Measurements from ENCODE around the gene IRAK3. TPM values are rescaled to one million over a fixed set of nuclear protein-coding genes. Genes with fewer than 3 reads are reported as not detected.
A peak's percentile ranks its signal among the peaks of the same experiment; 100 is the strongest.

The IRAK3 gene
- total and polyA plus RNA-seq, 2 experiments from 2014 or later: 1.2 to 8.6 TPM

DNA sequence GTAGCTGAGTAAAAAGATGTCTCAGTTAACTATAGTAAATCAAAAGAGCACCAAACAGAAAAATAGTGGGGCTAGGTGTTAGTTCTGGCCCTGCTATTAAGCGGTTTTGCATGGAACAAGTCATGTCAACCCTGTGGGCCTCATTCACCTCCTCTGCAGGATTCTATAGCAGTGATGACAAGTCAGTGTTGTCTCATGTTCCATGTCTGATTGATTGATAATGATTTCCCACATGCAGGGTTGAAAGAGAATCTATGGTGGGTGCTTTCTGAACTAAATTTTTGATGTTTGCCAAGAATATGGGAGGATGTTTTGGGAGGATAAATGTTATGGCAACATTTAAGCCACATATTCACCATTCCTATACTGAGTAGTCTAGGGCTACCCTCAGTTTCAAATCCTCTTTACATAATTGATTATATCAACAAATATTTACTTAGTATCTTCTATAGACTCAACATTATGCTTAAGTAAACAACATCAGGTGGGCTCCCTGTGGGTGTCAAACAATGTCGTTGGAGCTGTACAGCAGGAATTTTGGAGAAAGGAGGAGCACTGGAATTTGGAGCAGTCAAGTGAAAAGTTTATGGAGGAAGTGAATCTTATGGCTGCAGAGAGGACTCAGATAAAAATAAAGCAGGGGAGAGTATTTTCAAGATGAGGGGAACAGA, 48.6 kb downstream of the IRAK3 start:
- Histone ChIP-seq H3K9me2 (replicated peaks; ENCODE audit: insufficient read depth) (no peaks in the 10 kb centered on the region), H3K4me3 (no peak overlapping the region), H3K27me3 (peaks cover 5% of the 10 kb centered on the region), H3K4me2 (no peak overlapping the region), H3K27ac (peak overlapping the region; percentile 20), H3K36me3 (replicated peaks; ENCODE audit: insufficient read depth, low read depth) (no peaks in the 10 kb centered on the region), H3K79me2 (no peaks in the 10 kb centered on the region), H4K20me1 (ENCODE audit: insufficient read depth, poor library complexity, severe bottlenecking) (no peaks in the 10 kb centered on the region), H3K4me1 (ENCODE audit: insufficient read depth) (peaks cover 4% of the 10 kb centered on the region), H3K9me3 (ENCODE audit: low read depth) (no peaks in the 10 kb centered on the region), H2AFZ (no peak overlapping the region)
- DNase-seq (ENCODE audit: low spot score): no peak
- no peak for TF ChIP-seq EZH2 (IDR thresholded peaks at IDR 0.05; ENCODE audit: borderline replicate concordance)
- no peak for TF ChIP-seq EZH2phosphoT487 (IDR thresholded peaks at IDR 0.05; ENCODE audit: low read depth, severe bottlenecking, unreplicated experiment)
- TF ChIP-seq, protein P1, sequence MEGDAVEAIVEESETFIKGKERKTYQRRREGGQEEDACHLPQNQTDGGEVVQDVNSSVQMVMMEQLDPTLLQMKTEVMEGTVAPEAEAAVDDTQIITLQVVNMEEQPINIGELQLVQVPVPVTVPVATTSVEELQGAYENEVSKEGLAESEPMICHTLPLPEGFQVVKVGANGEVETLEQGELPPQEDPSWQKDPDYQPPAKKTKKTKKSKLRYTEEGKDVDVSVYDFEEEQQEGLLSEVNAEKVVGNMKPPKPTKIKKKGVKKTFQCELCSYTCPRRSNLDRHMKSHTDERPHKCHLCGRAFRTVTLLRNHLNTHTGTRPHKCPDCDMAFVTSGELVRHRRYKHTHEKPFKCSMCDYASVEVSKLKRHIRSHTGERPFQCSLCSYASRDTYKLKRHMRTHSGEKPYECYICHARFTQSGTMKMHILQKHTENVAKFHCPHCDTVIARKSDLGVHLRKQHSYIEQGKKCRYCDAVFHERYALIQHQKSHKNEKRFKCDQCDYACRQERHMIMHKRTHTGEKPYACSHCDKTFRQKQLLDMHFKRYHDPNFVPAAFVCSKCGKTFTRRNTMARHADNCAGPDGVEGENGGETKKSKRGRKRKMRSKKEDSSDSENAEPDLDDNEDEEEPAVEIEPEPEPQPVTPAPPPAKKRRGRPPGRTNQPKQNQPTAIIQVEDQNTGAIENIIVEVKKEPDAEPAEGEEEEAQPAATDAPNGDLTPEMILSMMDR (IDR thresholded peaks at IDR 0.05; ENCODE audit: poor library complexity): no peak
- WGBS (ENCODE audit: low lambda C conversion rate, missing lambda C conversion rate): 49% methylated on average over 2 of the region's 2 CpGs

DNA sequence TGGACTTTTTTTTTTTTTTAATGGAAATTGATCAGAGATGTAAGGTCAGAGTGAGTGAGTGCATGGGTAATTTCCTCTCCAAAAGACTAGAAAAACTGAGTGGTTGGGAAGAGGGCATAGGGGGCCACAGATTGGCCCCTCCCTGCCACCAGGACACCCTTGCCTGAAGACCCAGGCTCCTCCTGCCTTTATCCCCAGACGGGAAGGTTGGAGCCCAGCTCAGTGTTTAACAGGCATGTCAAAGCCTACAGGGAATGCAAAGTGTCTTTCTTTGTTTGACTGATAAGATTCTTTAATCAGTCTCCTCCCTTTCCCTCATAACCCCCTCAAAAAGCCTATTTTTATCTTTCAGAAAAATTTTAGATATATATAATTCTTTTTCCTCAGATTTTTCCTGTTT, 50.3 kb downstream of the IRAK3 start:
- no peaks in the 10 kb centered on the region for H3K79me2 ChIP-seq
- no peak overlapping the region for H3K4me2 ChIP-seq
- H3K4me3 ChIP-seq: no peak overlapping the region
- no peaks in the 10 kb centered on the region for H3K9me3 ChIP-seq (ENCODE audit: low read depth)
- no peaks in the 10 kb centered on the region for H4K20me1 ChIP-seq (ENCODE audit: insufficient read depth, poor library complexity, severe bottlenecking)
- TF ChIP-seq EZH2phosphoT487 (IDR thresholded peaks at IDR 0.05; ENCODE audit: low read depth, severe bottlenecking, unreplicated experiment) (no peak), EZH2 (IDR thresholded peaks at IDR 0.05; ENCODE audit: borderline replicate concordance) (no peak)
- TF ChIP-seq, protein P1 (IDR thresholded peaks at IDR 0.05; ENCODE audit: poor library complexity): no peak
- H3K27me3 ChIP-seq: peaks cover 5% of the 10 kb centered on the region
- H3K27ac ChIP-seq: peak overlapping the region; percentile 54
- H3K36me3 ChIP-seq (replicated peaks; ENCODE audit: insufficient read depth, low read depth): no peaks in the 10 kb centered on the region
- H3K4me1 ChIP-seq (ENCODE audit: insufficient read depth): peaks cover 4% of the 10 kb centered on the region
- WGBS (ENCODE audit: low lambda C conversion rate, missing lambda C conversion rate): 20% methylated on average over 1 of the region's 1 CpG
- no peak overlapping the region for H2AFZ ChIP-seq
- no peak for DNase-seq (ENCODE audit: low spot score)
- H3K9me2 ChIP-seq (replicated peaks; ENCODE audit: insufficient read depth): no peaks in the 10 kb centered on the region

DNA sequence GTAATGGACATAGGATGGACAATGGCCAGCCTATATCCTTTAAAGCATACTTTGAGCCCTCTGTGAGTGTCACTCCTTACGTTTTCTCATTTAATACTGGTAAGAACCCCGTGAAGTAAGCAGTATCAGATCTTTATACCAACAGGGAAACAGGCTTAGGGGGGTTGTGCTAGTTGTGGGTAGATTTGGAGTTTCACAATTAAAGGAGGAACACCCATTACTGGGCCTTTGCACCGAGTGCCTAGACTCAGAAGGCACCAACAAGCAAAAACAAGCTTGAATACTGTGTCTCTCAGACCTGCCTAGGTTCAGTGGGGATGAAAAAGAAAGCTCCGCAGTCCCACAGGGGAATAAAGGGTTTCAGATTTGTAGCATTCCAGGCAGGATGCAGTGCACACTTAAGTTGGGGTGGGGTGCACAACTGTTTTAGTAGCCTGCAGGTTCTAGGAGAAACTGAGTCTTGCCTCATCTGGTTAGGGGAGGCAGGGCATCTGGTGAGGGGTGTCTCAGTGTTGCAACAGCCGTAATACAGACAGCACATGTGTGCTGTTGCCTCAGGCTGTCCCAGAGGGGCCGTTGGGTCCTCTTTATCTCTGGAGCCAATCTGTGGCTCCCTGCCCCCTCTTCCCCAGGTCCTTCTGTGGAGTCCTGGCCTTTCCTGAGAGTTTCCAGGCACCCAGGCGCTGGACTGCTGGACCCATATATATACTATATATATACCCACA, 51.2 kb downstream of the IRAK3 start:
- Histone ChIP-seq H3K9me3 (ENCODE audit: low read depth) (no peaks in the 10 kb centered on the region), H4K20me1 (ENCODE audit: insufficient read depth, poor library complexity, severe bottlenecking) (no peaks in the 10 kb centered on the region), H3K9me2 (replicated peaks; ENCODE audit: insufficient read depth) (no peaks in the 10 kb centered on the region), H3K27me3 (peaks cover 5% of the 10 kb centered on the region), H3K4me3 (no peak overlapping the region), H3K79me2 (no peaks in the 10 kb centered on the region), H3K4me2 (no peak overlapping the region), H2AFZ (no peak overlapping the region), H3K4me1 (ENCODE audit: insufficient read depth) (peaks cover 4% of the 10 kb centered on the region), H3K27ac (no peak overlapping the region), H3K36me3 (replicated peaks; ENCODE audit: insufficient read depth, low read depth) (no peaks in the 10 kb centered on the region)
- DNase-seq (ENCODE audit: low spot score): no peak
- TF ChIP-seq EZH2phosphoT487 (IDR thresholded peaks at IDR 0.05; ENCODE audit: low read depth, severe bottlenecking, unreplicated experiment) (no peak), EZH2 (IDR thresholded peaks at IDR 0.05; ENCODE audit: borderline replicate concordance) (no peak)
- TF ChIP-seq, protein P1 (IDR thresholded peaks at IDR 0.05; ENCODE audit: poor library complexity): no peak
- 78% methylated on average over 7 of the region's 7 CpGs for WGBS (ENCODE audit: low lambda C conversion rate, missing lambda C conversion rate)
